Mesenchymal stem cell (in vitro differentiated cells and primary cell): ENCODE results near the gene OSBPL3.

ENCODE experiments used
- DNase-seq: peaks from one replicate; pipeline ENCODE4 v3.0.0-alpha.2; 2013
- H2AFZ ChIP-seq: one replicate; pipeline ENCODE4 v1.6.1; 2013; ENCODE audit warnings: low read depth, mild to moderate bottlenecking, control low read depth, inconsistent platforms, low read length, moderate library complexity
- H2AK5ac ChIP-seq: 2 replicates; pipeline ENCODE4 v1.6.1; 2013; ENCODE audit warnings: low read length, moderate library complexity, mild to moderate bottlenecking, inconsistent platforms; ENCODE audit not compliant: severe bottlenecking
- H2BK120ac ChIP-seq: one replicate; pipeline ENCODE4 v1.6.1; 2013; ENCODE audit warnings: low read depth, mild to moderate bottlenecking, inconsistent platforms, low read length, moderate library complexity
- H2BK12ac ChIP-seq, 2 experiments: one replicate each; pipeline ENCODE4 v1.6.1; 2013; ENCODE audit warnings: inconsistent platforms in 2 of 2, low read length in 2 of 2, mild to moderate bottlenecking in 2 of 2, moderate library complexity in 2 of 2, control low read depth in 1 of 2
- H2BK15ac ChIP-seq: one replicate; pipeline ENCODE4 v1.6.1; 2013; ENCODE audit warnings: mild to moderate bottlenecking, low read depth, inconsistent platforms; ENCODE audit not compliant: poor library complexity, severe bottlenecking
- H2BK5ac ChIP-seq: 2 replicates; pipeline ENCODE4 v1.6.1; 2013; ENCODE audit warnings: low read depth, mild to moderate bottlenecking, low read length, control low read depth, inconsistent platforms; ENCODE audit not compliant: poor library complexity, severe bottlenecking
- H3K14ac ChIP-seq, 2 experiments: one replicate each; pipeline ENCODE4 v1.6.1; 2013; ENCODE audit warnings: inconsistent platforms in 2 of 2, low read length in 2 of 2, control low read depth in 1 of 2, mild to moderate bottlenecking in 1 of 2, moderate library complexity in 1 of 2
- H3K18ac ChIP-seq, 2 experiments: one replicate each; pipeline ENCODE4 v1.6.1; 2013; ENCODE audit warnings: inconsistent platforms in 2 of 2, low read length in 2 of 2, control low read depth in 1 of 2, low read depth in 1 of 2, mild to moderate bottlenecking in 1 of 2
- H3K23ac ChIP-seq, 2 experiments: one replicate each; pipeline ENCODE4 v1.6.1; 2013; ENCODE audit warnings: inconsistent platforms in 2 of 2, low read length in 2 of 2, mild to moderate bottlenecking in 2 of 2, moderate library complexity in 2 of 2, control low read depth in 1 of 2
- H3K27ac ChIP-seq: 2 replicates; pipeline ENCODE4 v1.5.1; 2013; ENCODE audit warnings: mild to moderate bottlenecking, moderate library complexity, low read length, control low read depth, inconsistent platforms; ENCODE audit not compliant: poor library complexity, severe bottlenecking
- H3K27me3 ChIP-seq, 2 experiments: 2 replicates each; pipeline versions ENCODE4 v1.6.1 to v1.7.0; 2013; ENCODE audit warnings: low read length in 2 of 2, mild to moderate bottlenecking in 2 of 2, moderate library complexity in 2 of 2, control low read depth in 1 of 2, inconsistent platforms in 1 of 2; ENCODE audit not compliant: control insufficient read depth in 1 of 2, insufficient read depth in 1 of 2
- H3K36me3 ChIP-seq, 2 experiments: 2 replicates each; pipeline versions ENCODE4 v1.6.1 to v1.7.0; 2013; ENCODE audit warnings: low read length in 2 of 2, control low read depth in 1 of 2, inconsistent platforms in 1 of 2, low read depth in 1 of 2, mild to moderate bottlenecking in 1 of 2; ENCODE audit not compliant: insufficient read depth in 2 of 2, control insufficient read depth in 1 of 2
- H3K4ac ChIP-seq, 2 experiments: one replicate each; pipeline ENCODE4 v1.6.1; 2013; ENCODE audit warnings: inconsistent platforms in 2 of 2, low read length in 2 of 2, mild to moderate bottlenecking in 2 of 2, moderate library complexity in 2 of 2, control low read depth in 1 of 2, low read depth in 1 of 2
- H3K4me1 ChIP-seq: 2 replicates; pipeline ENCODE4 v1.6.1; 2013; ENCODE audit warnings: low read depth, low read length, control low read depth; ENCODE audit not compliant: control insufficient read depth, insufficient read depth
- H3K4me2 ChIP-seq: 2 replicates; pipeline ENCODE4 v1.6.1; 2013; ENCODE audit warnings: low read length, mild to moderate bottlenecking, inconsistent platforms; ENCODE audit not compliant: poor library complexity, severe bottlenecking
- H3K4me3 ChIP-seq, 2 experiments: 2 replicates each; pipeline versions ENCODE4 v1.5.1 to v1.7.0; 2013; ENCODE audit warnings: low read length in 2 of 2, mild to moderate bottlenecking in 2 of 2, control low read depth in 1 of 2, low read depth in 1 of 2; ENCODE audit not compliant: insufficient read depth in 1 of 2
- H3K79me1 ChIP-seq: replicated peaks from 2 replicates; pipeline ENCODE4 v1.6.1; 2013; ENCODE audit warnings: mild to moderate bottlenecking, control low read depth, low read length, inconsistent platforms; ENCODE audit not compliant: poor library complexity, severe bottlenecking
- H3K9ac ChIP-seq: 2 replicates; pipeline ENCODE4 v1.7.0; 2013; ENCODE audit warnings: mild to moderate bottlenecking, low read length, moderate library complexity
- H3K9me3 ChIP-seq: 2 replicates; pipeline ENCODE4 v1.7.0; 2013; ENCODE audit warnings: mild to moderate bottlenecking, low read length; ENCODE audit not compliant: control insufficient read depth
- H4K8ac ChIP-seq: one replicate; pipeline ENCODE4 v1.6.1; 2013; ENCODE audit warnings: inconsistent platforms, mild to moderate bottlenecking, low read length, moderate library complexity
- H4K91ac ChIP-seq: one replicate; pipeline ENCODE4 v1.6.1; 2013; ENCODE audit warnings: mild to moderate bottlenecking, low read length, inconsistent platforms
- WGBS: methylation state at CpG from one replicate; pipeline ENCODE4 v1.1.7; 2013; ENCODE audit warnings: mixed read lengths; 5-methylcytosine and 5-hydroxymethylcytosine counted together

The OSBPL3 gene

DNA sequence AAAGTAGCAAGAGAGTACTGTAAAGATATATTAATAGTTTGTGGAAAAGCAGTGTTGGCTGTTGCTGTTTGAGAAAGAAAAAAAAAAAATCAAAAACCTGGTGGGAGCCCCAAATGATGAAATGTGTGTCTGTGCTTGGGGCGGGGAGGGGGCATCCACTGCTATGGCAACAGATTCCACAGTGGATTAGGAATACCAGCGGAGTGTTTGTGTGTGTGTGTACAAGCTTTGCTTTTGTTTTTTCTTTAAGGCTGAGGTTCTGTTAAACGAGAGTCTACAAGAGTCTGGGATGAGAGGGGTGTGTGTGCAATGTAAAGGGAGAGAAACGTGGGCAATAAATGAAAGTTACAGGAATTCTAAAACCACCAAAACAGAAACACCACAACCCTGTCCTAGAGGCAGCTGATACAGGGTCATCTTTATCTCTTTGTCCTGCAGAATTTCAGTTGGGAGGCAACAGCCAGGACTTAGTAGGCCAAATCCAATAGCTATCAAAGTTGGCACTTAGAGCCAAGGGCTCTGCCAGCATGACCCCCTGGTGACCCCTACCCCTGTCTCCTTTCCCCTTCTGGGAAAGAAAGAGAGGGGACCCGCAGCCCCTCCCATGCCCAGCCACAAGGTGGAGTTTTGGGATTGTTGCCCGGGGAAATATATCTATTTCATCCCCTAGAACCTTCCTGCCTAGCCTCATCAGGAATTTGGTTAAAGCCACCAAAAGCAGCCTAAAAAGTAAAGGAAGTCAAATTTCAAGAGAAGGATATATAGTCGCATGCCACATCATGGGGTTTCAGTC lies 85.4 kb downstream of the OSBPL3 start:
- Histone ChIP-seq H2BK12ac (no peak overlapping the region), H2AK5ac (no peak overlapping the region), H3K4ac (no peak overlapping the region), H3K4me3 (no peak overlapping the region), H3K9ac (no peak overlapping the region), H2AFZ (no peak overlapping the region), H3K9me3 (no peaks in the 10 kb centered on the region), H3K27ac (no peak overlapping the region), H3K36me3 (peaks cover 3 to 26% of the 10 kb centered on the region in 2 experiments), H3K4me2 (no peak overlapping the region), H3K23ac (no peak overlapping the region), H4K91ac (no peak overlapping the region), H3K18ac (no peak overlapping the region), H2BK15ac (no peak overlapping the region), H3K79me1 (peaks cover 34% of the 10 kb centered on the region), H3K27me3 (no peaks in the 10 kb centered on the region), H3K4me1 (peaks cover 2% of the 10 kb centered on the region), H2BK120ac (no peak overlapping the region), H3K14ac (no peak overlapping the region), H2BK5ac (no peak overlapping the region), H4K8ac (no peak overlapping the region)
- over 99% methylated on average over 3 of the region's 7 CpGs for WGBS
- DNase-seq, result no peak

DNA sequence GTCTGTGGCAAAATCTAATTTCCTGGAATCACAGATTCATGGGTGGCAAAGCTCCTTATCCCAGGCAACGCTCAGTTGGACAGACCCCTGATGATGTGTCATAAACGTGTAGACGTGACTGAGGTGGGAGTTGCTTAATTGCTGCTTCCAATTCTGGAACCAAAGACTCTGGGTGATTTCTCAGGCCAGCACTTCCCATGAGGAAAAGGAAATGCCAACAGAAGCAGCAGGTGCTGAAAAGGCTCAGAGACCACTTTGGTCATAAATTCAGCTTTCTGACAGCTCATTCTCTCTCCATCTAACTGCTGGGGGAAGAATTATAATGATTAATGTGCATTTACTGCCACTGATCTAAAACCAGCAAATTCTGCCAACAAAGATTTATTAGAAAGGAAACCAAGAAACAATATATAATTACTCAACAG lies 88.7 kb downstream of the OSBPL3 start:
- H3K18ac ChIP-seq, result no peak overlapping the region

DNA sequence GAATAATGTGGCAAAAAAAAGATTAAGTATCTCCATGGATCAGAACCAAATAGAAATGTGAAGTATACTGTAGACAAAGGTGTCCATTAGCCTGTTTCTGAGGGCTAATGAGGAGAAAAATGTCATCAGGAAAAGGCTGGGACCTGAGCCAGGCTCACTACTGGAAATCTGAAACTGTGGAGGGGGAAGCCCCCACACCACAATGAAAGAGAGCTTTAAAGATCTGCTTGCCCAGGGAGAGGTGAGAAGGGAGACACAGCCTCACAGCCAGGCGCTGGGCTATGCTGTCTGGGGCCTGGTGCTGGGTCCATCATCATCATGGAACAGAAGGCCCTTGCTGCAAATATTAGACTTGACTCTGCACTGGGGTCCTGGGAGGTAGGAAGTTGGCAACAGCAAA lies 90.4 kb downstream of the OSBPL3 start:
- no peak overlapping the region for H2BK12ac ChIP-seq
- no peak overlapping the region for H4K8ac ChIP-seq
- H3K36me3 ChIP-seq, result peaks cover 3 to 54% of the 10 kb centered on the region in 2 experiments
- H3K27ac ChIP-seq, result no peak overlapping the region
- H3K4me3 ChIP-seq, result no peak overlapping the region
- no peak overlapping the region for H3K23ac ChIP-seq
- H2BK15ac ChIP-seq, result no peak overlapping the region
- H4K91ac ChIP-seq, result no peak overlapping the region
- no peak overlapping the region for H3K18ac ChIP-seq
- H3K79me1 ChIP-seq, result peaks cover 26% of the 10 kb centered on the region
- H2BK120ac ChIP-seq, result no peak overlapping the region
- H3K4ac ChIP-seq, result no peak overlapping the region
- H3K9me3 ChIP-seq, result no peaks in the 10 kb centered on the region
- H3K4me1 ChIP-seq, result peaks cover 2% of the 10 kb centered on the region
- H2AFZ ChIP-seq, result no peak overlapping the region
- H3K14ac ChIP-seq, result no peak overlapping the region
- 89% methylated on average over 1 of the region's 1 CpG for WGBS
- no peaks in the 10 kb centered on the region for H3K27me3 ChIP-seq
- no peak overlapping the region for H2AK5ac ChIP-seq
- H3K9ac ChIP-seq, result no peak overlapping the region
- no peak overlapping the region for H3K4me2 ChIP-seq
- no peak for DNase-seq
- no peak overlapping the region for H2BK5ac ChIP-seq

More for the DNA sequence above, 88.7 kb downstream of the OSBPL3 start:
- Histone ChIP-seq H3K27ac (no peak overlapping the region), H2BK12ac (no peak overlapping the region), H2AFZ (no peak overlapping the region), H4K8ac (no peak overlapping the region), H3K27me3 (no peaks in the 10 kb centered on the region), H3K79me1 (peaks cover 35% of the 10 kb centered on the region), H3K4me2 (no peak overlapping the region), H3K9ac (no peak overlapping the region), H2AK5ac (no peak overlapping the region), H3K4me1 (peaks cover 2% of the 10 kb centered on the region), H3K14ac (no peak overlapping the region), H2BK15ac (no peak overlapping the region), H3K4me3 (no peak overlapping the region), H2BK5ac (no peak overlapping the region), H3K4ac (no peak overlapping the region), H3K23ac (no peak overlapping the region), H3K9me3 (no peaks in the 10 kb centered on the region), H3K36me3 (peaks cover 3 to 41% of the 10 kb centered on the region in 2 experiments), H2BK120ac (no peak overlapping the region), H4K91ac (no peak overlapping the region)
- WGBS, result 85% methylated on average over 3 of the region's 3 CpGs
- DNase-seq, result no peak

DNA sequence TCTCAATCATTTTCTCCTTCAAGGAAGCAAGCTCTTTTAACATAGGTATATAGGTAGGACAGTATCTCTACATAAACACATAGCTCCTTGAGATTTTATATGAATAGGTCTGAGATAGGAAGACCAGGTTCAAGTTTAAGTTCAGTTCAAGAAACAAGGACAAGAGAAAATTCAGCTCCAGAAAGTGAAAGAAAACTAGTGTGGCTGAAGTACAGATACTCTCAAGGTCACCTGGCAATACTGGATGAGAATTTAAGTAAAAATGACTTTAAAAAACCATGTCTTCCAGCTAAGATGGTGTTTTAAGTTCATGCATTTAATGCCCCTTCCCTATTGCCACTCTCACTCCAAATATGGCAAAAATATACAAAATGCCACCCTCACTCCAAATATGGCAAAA lies 91.3 kb downstream of the OSBPL3 start:
- H2BK120ac ChIP-seq, result no peak overlapping the region
- H3K9ac ChIP-seq, result no peak overlapping the region
- no peaks in the 10 kb centered on the region for H3K9me3 ChIP-seq
- H3K14ac ChIP-seq, result no peak overlapping the region
- H2BK5ac ChIP-seq, result no peak overlapping the region
- H4K8ac ChIP-seq, result no peak overlapping the region
- no peak overlapping the region for H4K91ac ChIP-seq
- H2BK15ac ChIP-seq, result no peak overlapping the region
- H2BK12ac ChIP-seq, result no peak overlapping the region
- H3K27ac ChIP-seq, result no peak overlapping the region
- H3K23ac ChIP-seq, result no peak overlapping the region
- no peaks in the 10 kb centered on the region for H3K27me3 ChIP-seq
- DNase-seq, result no peak
- peaks cover 5% of the 10 kb centered on the region for H3K4me1 ChIP-seq
- no peak overlapping the region for H2AK5ac ChIP-seq
- H3K4me3 ChIP-seq, result no peak overlapping the region
- H3K4ac ChIP-seq, result no peak overlapping the region
- no peak overlapping the region for H3K4me2 ChIP-seq
- no peak overlapping the region for H3K18ac ChIP-seq
- H2AFZ ChIP-seq, result no peak overlapping the region
- H3K36me3 ChIP-seq, result peaks cover 3 to 60% of the 10 kb centered on the region in 2 experiments
- H3K79me1 ChIP-seq, result peaks cover 26% of the 10 kb centered on the region
